HEK293 (cell line): ENCODE data around the gene TLE1.

ENCODE experiments used
- CTCF ChIP-seq: fragments of 450-650 bp; formaldehyde crosslinking; IDR thresholded peaks from 2 replicates; pipeline ENCODE4 v1.5.1; 2016; ENCODE audit warnings: missing biosample characterization, missing genetic modification characterization
- PATZ1 ChIP-seq: fragments of 450-650 bp; formaldehyde crosslinking; IDR thresholded peaks from 2 replicates; pipeline ENCODE4 v1.5.1; 2016; ENCODE audit warnings: missing biosample characterization, missing genetic modification characterization
- SP2 ChIP-seq: fragments of 450-650 bp; formaldehyde crosslinking; IDR thresholded peaks from 2 replicates; pipeline ENCODE4 v1.5.1; 2016; ENCODE audit warnings: missing biosample characterization, missing genetic modification characterization
- ZFP69B ChIP-seq: fragments of 450-650 bp; formaldehyde crosslinking; IDR thresholded peaks from 2 replicates; pipeline ENCODE4 v1.5.1; 2016; ENCODE audit warnings: missing biosample characterization, missing genetic modification characterization
- ZNF157 ChIP-seq: fragments of 450-650 bp; formaldehyde crosslinking; IDR thresholded peaks from 2 replicates; pipeline ENCODE4 v1.5.1; 2016; ENCODE audit warnings: missing biosample characterization, missing genetic modification characterization
- ZNF580 ChIP-seq: fragments of 450-650 bp; formaldehyde crosslinking; IDR thresholded peaks from 2 replicates; pipeline ENCODE4 v1.5.1; 2016; ENCODE audit warnings: missing biosample characterization, missing genetic modification characterization
- ZNF677 ChIP-seq: fragments of 450-650 bp; IDR thresholded peaks from 2 replicates; pipeline ENCODE4 v1.5.0; 2018; ENCODE audit warnings: missing biosample characterization, mild to moderate bottlenecking, missing genetic modification characterization, moderate library complexity

- TF ChIP-seq CTCF (tag by site-specific recombination) (no peak), ZNF157 (no peak), PATZ1 (tag by site-specific recombination) (no peak), ZFP69B (no peak), ZNF677 (no peak), SP2 (no peak), ZNF580 (no peak)
Measured at GRCh38 chr9:81669866-81670265, 19.5 kb downstream of the TLE1 start.
